Measurements from ENCODE around the gene SCYL3. TPM values are rescaled to one million over a fixed set of nuclear protein-coding genes. Genes with fewer than 3 reads are reported as not detected.
"Not testable (repeated sequence)": the region's sequence is repeated elsewhere in the genome, so short reads cannot be mapped to it uniquely, and the experiment has no call there.

SCYL3 gene
- total RNA-seq, 1 donor from 2014 or later, result 12.0 TPM

- H3K9me3 ChIP-seq, result no peaks in the 10 kb centered on the region
- H3K27ac ChIP-seq, result no peak overlapping the region
- no peaks in the 10 kb centered on the region for H3K27me3 ChIP-seq
- peaks cover 100% of the 10 kb centered on the region for H3K36me3 ChIP-seq
- no peak for ATAC-seq
- no peak for TF ChIP-seq CTCF (IDR thresholded peaks at IDR 0.05)
- intact Hi-C loops (cut with DNase I), result no loop called here
- H3K4me1 ChIP-seq, result no peaks in the 10 kb centered on the region
- H3K4me3 ChIP-seq, result no peak overlapping the region
- DNase-seq, result no peak
Observed at GRCh38 chr1:169867012-169867675, 26.6 kb downstream of the SCYL3 start.

GRCh38 chr1:169866577-169866976 lies 27.1 kb downstream of the SCYL3 start:
- peaks cover 100% of the 10 kb centered on the region for H3K36me3 ChIP-seq
- no peaks in the 10 kb centered on the region for H3K4me1 ChIP-seq
- H3K27me3 ChIP-seq, result no peaks in the 10 kb centered on the region
- no peak overlapping the region for H3K27ac ChIP-seq
- no peak for ATAC-seq
- intact Hi-C loops (cut with DNase I), result no loop called here
- no peak for TF ChIP-seq CTCF (IDR thresholded peaks at IDR 0.05)
- no peaks in the 10 kb centered on the region for H3K9me3 ChIP-seq
- no peak for DNase-seq
- H3K4me3 ChIP-seq, result no peak overlapping the region

- H3K4me3 ChIP-seq; H3K9me3 ChIP-seq; H3K4me1 ChIP-seq; intact Hi-C loops (cut with DNase I); H3K27me3 ChIP-seq; DNase-seq; ATAC-seq; H3K27ac ChIP-seq: not testable (repeated sequence)
- peaks cover 100% of the 10 kb centered on the region for H3K36me3 ChIP-seq
Observed at GRCh38 chr1:169864531-169864930, 29.2 kb downstream of the SCYL3 start.

GRCh38 chr1:169860750-169861149 lies 32.9 kb downstream of the SCYL3 start:
- no peak for DNase-seq
- Histone ChIP-seq H3K36me3 (peaks cover 94% of the 10 kb centered on the region), H3K4me3 (no peak overlapping the region), H3K4me1 (no peaks in the 10 kb centered on the region), H3K27me3 (no peaks in the 10 kb centered on the region), H3K27ac (no peak overlapping the region), H3K9me3 (no peaks in the 10 kb centered on the region)
- TF ChIP-seq CTCF (IDR thresholded peaks at IDR 0.05), result no peak
- ATAC-seq, result no peak
- intact Hi-C loops (cut with DNase I), result no loop called here

GRCh38 chr1:169860187-169860586 lies 33.5 kb downstream of the SCYL3 start:
- Histone ChIP-seq H3K36me3 (peaks cover 94% of the 10 kb centered on the region), H3K27ac (no peak overlapping the region), H3K27me3 (no peaks in the 10 kb centered on the region), H3K4me1 (no peaks in the 10 kb centered on the region), H3K4me3 (no peak overlapping the region), H3K9me3 (no peaks in the 10 kb centered on the region)
- no peak for TF ChIP-seq CTCF (IDR thresholded peaks at IDR 0.05)
- no peak for ATAC-seq
- no peak for DNase-seq
- intact Hi-C loops (cut with DNase I), result no loop called here

- H3K27ac ChIP-seq, result no peak overlapping the region
- no peak for DNase-seq
- no peaks in the 10 kb centered on the region for H3K27me3 ChIP-seq
- H3K4me1 ChIP-seq, result no peaks in the 10 kb centered on the region
- peaks cover 92% of the 10 kb centered on the region for H3K36me3 ChIP-seq
- H3K9me3 ChIP-seq, result no peaks in the 10 kb centered on the region
- ATAC-seq, result no peak
- no peak for TF ChIP-seq CTCF (IDR thresholded peaks at IDR 0.05)
- H3K4me3 ChIP-seq, result no peak overlapping the region
- intact Hi-C loops (cut with DNase I), result no loop called here
Observed at GRCh38 chr1:169859001-169859400, 34.7 kb downstream of the SCYL3 start.
